ENCODE measurements around the gene NRGN. TPM values are rescaled to one million over a fixed set of nuclear protein-coding genes. Genes with fewer than 3 reads are reported as not detected.

NRGN gene
- total and polyA plus RNA-seq, 2 of the 4 experiments (the other 2 are of a cell fraction) = 0.54 to 24.8 TPM

- Histone ChIP-seq H4K20me1 (ENCODE audit: insufficient read depth, low read length) (no peaks in the 10 kb centered on the region), H3K9me1 (ENCODE audit: insufficient read depth, low read length) (no peaks in the 10 kb centered on the region), H3K27me3 (ENCODE audit: control insufficient read depth, insufficient read depth, low read length) (peaks cover 4% of the 10 kb centered on the region), H3K14ac (replicated peaks; ENCODE audit: low read depth, low read length) (no peak overlapping the region), H3K27ac (ENCODE audit: insufficient read depth, low read length) (no peak overlapping the region), H2BK15ac (ENCODE audit: low read depth, low read length) (no peak overlapping the region), H2AFZ (replicated peaks; ENCODE audit: low read length, poor library complexity) (no peak overlapping the region), H3K4me1 (ENCODE audit: control insufficient read depth, insufficient read depth, low read length) (peaks cover 2% of the 10 kb centered on the region; the same call in 1 of the 2 replicates), H2BK20ac (ENCODE audit: low read depth, low read length) (no peak overlapping the region), H4K91ac (ENCODE audit: insufficient read depth, low read depth, low read length) (no peak overlapping the region), H4K5ac (ENCODE audit: low read depth, low read length) (no peak overlapping the region), H2BK120ac (ENCODE audit: low read depth, low read length) (no peak overlapping the region), H2AK9ac (replicated peaks; ENCODE audit: low read depth, low read length, poor library complexity) (no peak overlapping the region), H3K36me3 (ENCODE audit: control insufficient read depth, insufficient read depth, low read length) (no peaks in the 10 kb centered on the region), H3K18ac (ENCODE audit: low read depth, low read length) (no peak overlapping the region), H3K4me3 (ENCODE audit: insufficient read depth, low read depth, low read length) (no peak overlapping the region), H3K9ac (ENCODE audit: low read depth, low read length) (no peak overlapping the region), H3K79me1 (ENCODE audit: low read depth in 1 of 2, low read length in 2 of 2) (no peaks in the 10 kb centered on the region), H2AK5ac (ENCODE audit: low read depth, low read length) (no peak overlapping the region), H3K4me2 (ENCODE audit: low read depth, low read length) (no peak overlapping the region), H3K4ac (ENCODE audit: low read depth, low read length) (no peak overlapping the region), H2BK5ac (ENCODE audit: low read depth, low read length, poor library complexity, severe bottlenecking) (no peak overlapping the region), H3K56ac (ENCODE audit: extremely low read depth, insufficient read depth, low read length) (no peak overlapping the region), H4K8ac (ENCODE audit: low read depth in 2 of 2, low read length in 2 of 2) (no peak overlapping the region), H3K23ac (ENCODE audit: low read depth, low read length) (no peak overlapping the region), H3K9me3 (ENCODE audit: control insufficient read depth, insufficient read depth, low read length) (peaks cover 6% of the 10 kb centered on the region; the same call in 1 of the 2 replicates)
- intact Hi-C loops (cut with micrococcal nuclease) (no loop called here), in situ Hi-C loops (cut with MboI; ENCODE audit: low sequenced_read_pairs) (no loop called here), dilution Hi-C loops (cut with HindIII; ENCODE audit: low sequenced_read_pairs, unreplicated experiment) (no loop called here)
- BruUV-seq (replicated peaks) = no TSS peak
- TF ChIP-seq RAD21 (IDR thresholded peaks at IDR 0.05; ENCODE audit: low read length) = no peak
- POLR2A ChIA-PET (ENCODE audit: unreplicated experiment) = no interaction called here
- DNase-seq (no peak), ATAC-seq (ENCODE audit: low read depth) (no peak)
- CTCF ChIA-PET = no interaction called here
- no CpG with 5 or more reads among the region's 3 CpGs for WGBS, 2 experiments (ENCODE audit: extremely low coverage in 2 of 2, insufficient read length in 1 of 2)
These were observed 27.4 kb upstream of the NRGN start for GRCh38 chr11:124712392-124712791.

Measured in IMR-90 (cell line).